ENCODE measurements around the gene DPY19L3. TPM values are rescaled to one million over a fixed set of nuclear protein-coding genes. Genes with fewer than 3 reads are reported as not detected.
"Not testable (repeated sequence)": the region's sequence is repeated elsewhere in the genome, so short reads cannot be mapped to it uniquely, and the experiment has no call there.

The DPY19L3 gene
- total and polyA plus RNA-seq, 2 donors (not counting 1 experiment from before 2014, with no cell fraction given): 18.8 to 24.2 TPM

DNA sequence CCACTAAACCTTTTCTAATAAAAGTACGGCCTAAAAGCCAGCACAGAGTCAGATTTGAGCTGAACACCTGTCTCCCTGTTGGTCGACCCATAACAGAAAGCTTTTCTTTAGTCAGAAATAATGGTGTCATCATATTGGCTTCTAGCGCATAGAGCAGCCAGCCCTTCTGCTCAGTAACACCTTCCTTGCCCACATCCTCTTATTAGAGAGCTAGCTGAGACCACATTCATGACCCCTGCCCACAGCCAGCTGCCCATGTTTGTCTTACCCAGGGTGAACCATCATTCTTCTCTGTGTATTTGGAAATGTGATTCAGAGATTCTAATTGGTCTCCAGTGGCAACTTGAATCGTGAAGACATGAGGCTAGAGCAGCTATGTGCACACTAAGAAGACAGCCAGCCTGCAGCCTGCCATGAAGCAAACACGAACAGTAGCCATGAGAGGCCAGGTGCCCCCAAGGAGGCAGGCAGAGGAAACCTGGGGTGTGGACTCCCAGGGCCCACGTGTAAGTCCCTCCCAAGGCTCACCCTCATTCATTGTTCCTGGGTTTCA lies 93.2 kb downstream of the DPY19L3 start:
- Histone ChIP-seq H3K9me3 (ENCODE audit: control insufficient read depth, insufficient read depth, low read depth, low read length) (no peaks in the 10 kb centered on the region), H4K20me1 (ENCODE audit: control insufficient read depth, extremely low read depth, insufficient read depth, low read length) (no peaks in the 10 kb centered on the region), H3K4me1 (ENCODE audit: control insufficient read depth, extremely low read depth, insufficient read depth, low read length) (no peaks in the 10 kb centered on the region), H3K36me3 (ENCODE audit: control insufficient read depth, insufficient read depth, low read length) (no peaks in the 10 kb centered on the region), H3K79me2 (ENCODE audit: control insufficient read depth, insufficient read depth, low read length) (no peaks in the 10 kb centered on the region), H3K27ac (ENCODE audit: insufficient read depth, low read length) (no peak overlapping the region), H3K4me3 (replicated peaks in 1 of 4; ENCODE audit: control extremely low read depth in 1 of 4, insufficient read depth in 1 of 4, low read depth in 3 of 4, low read length in 4 of 4) (no peak overlapping the region), H3K4me2 (ENCODE audit: extremely low read depth, insufficient read depth, low read length) (no peak overlapping the region), H3K27me3 (ENCODE audit: control insufficient read depth, insufficient read depth, low read length) (no peaks in the 10 kb centered on the region), H3K9ac (ENCODE audit: insufficient read depth, low read length) (no peak overlapping the region), H2AFZ (ENCODE audit: low read length) (no peak overlapping the region)
- peak in 1 of 2 donors; percentile 2 for DNase-seq (ENCODE audit: low read depth in 2 of 2)
- no peak for TF ChIP-seq EZH2 (IDR thresholded peaks at IDR 0.05; ENCODE audit: low read length, missing control alignments)
- TF ChIP-seq, protein P1, sequence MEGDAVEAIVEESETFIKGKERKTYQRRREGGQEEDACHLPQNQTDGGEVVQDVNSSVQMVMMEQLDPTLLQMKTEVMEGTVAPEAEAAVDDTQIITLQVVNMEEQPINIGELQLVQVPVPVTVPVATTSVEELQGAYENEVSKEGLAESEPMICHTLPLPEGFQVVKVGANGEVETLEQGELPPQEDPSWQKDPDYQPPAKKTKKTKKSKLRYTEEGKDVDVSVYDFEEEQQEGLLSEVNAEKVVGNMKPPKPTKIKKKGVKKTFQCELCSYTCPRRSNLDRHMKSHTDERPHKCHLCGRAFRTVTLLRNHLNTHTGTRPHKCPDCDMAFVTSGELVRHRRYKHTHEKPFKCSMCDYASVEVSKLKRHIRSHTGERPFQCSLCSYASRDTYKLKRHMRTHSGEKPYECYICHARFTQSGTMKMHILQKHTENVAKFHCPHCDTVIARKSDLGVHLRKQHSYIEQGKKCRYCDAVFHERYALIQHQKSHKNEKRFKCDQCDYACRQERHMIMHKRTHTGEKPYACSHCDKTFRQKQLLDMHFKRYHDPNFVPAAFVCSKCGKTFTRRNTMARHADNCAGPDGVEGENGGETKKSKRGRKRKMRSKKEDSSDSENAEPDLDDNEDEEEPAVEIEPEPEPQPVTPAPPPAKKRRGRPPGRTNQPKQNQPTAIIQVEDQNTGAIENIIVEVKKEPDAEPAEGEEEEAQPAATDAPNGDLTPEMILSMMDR (conservative IDR thresholded peaks at IDR 0.05 in 1 of 2, IDR thresholded peaks at IDR 0.05 in 1 of 2; ENCODE audit: low read depth in 1 of 2, low read length in 2 of 2): no peak

DNA sequence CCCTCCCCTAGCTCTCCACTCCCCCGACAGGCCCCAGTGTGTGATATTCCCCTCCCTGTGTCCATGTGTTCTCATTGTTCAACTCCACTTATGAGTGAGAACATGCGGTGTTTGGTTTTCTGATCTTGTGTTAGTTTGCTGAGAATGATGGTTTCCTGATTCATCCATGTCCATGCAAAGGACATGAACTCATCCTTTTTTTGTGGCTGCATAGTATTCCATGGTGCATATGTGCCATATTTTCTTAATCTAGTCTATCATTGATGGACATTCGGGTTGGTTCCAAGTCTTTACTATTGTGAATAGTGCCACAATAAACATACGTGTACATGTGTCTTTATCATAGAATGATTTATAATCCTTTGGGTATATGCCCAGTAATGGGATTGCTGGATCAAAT lies 106.9 kb downstream of the DPY19L3 start:
- H3K4me1 ChIP-seq (ENCODE audit: control insufficient read depth, extremely low read depth, insufficient read depth, low read length); H3K4me2 ChIP-seq (ENCODE audit: extremely low read depth, insufficient read depth, low read length); H3K79me2 ChIP-seq (ENCODE audit: control insufficient read depth, insufficient read depth, low read length); H4K20me1 ChIP-seq (ENCODE audit: control insufficient read depth, extremely low read depth, insufficient read depth, low read length); H3K4me3 ChIP-seq (replicated peaks in 1 of 4; ENCODE audit: control extremely low read depth in 1 of 4, insufficient read depth in 1 of 4, low read depth in 3 of 4, low read length in 4 of 4); H3K36me3 ChIP-seq (ENCODE audit: control insufficient read depth, insufficient read depth, low read length); H3K9ac ChIP-seq (ENCODE audit: insufficient read depth, low read length); DNase-seq (ENCODE audit: low read depth in 2 of 2); H2AFZ ChIP-seq (ENCODE audit: low read length); H3K27me3 ChIP-seq (ENCODE audit: control insufficient read depth, insufficient read depth, low read length); H3K27ac ChIP-seq (ENCODE audit: insufficient read depth, low read length); H3K9me3 ChIP-seq (ENCODE audit: control insufficient read depth, insufficient read depth, low read depth, low read length): not testable (repeated sequence)

- H4K20me1 ChIP-seq (ENCODE audit: control insufficient read depth, extremely low read depth, insufficient read depth, low read length): no peaks in the 10 kb centered on the region
- H3K27me3 ChIP-seq (ENCODE audit: control insufficient read depth, insufficient read depth, low read length): no peaks in the 10 kb centered on the region
- TF ChIP-seq EZH2 (IDR thresholded peaks at IDR 0.05; ENCODE audit: low read length, missing control alignments): no peak
- TF ChIP-seq, protein P1 (conservative IDR thresholded peaks at IDR 0.05 in 1 of 2, IDR thresholded peaks at IDR 0.05 in 1 of 2; ENCODE audit: low read depth in 1 of 2, low read length in 2 of 2): no peak
- no peak overlapping the region for H3K9ac ChIP-seq (ENCODE audit: insufficient read depth, low read length)
- H3K27ac ChIP-seq (ENCODE audit: insufficient read depth, low read length): no peak overlapping the region
- no peak overlapping the region for H3K4me3 ChIP-seq (replicated peaks in 1 of 4; ENCODE audit: control extremely low read depth in 1 of 4, insufficient read depth in 1 of 4, low read depth in 3 of 4, low read length in 4 of 4)
- H3K79me2 ChIP-seq (ENCODE audit: control insufficient read depth, insufficient read depth, low read length): no peaks in the 10 kb centered on the region
- no peak overlapping the region for H2AFZ ChIP-seq (ENCODE audit: low read length)
- no peaks in the 10 kb centered on the region for H3K4me1 ChIP-seq (ENCODE audit: control insufficient read depth, extremely low read depth, insufficient read depth, low read length)
- no peaks in the 10 kb centered on the region for H3K36me3 ChIP-seq (ENCODE audit: control insufficient read depth, insufficient read depth, low read length)
- no peaks in the 10 kb centered on the region for H3K9me3 ChIP-seq (ENCODE audit: control insufficient read depth, insufficient read depth, low read depth, low read length)
- no peak for DNase-seq (ENCODE audit: low read depth in 2 of 2)
- H3K4me2 ChIP-seq (ENCODE audit: extremely low read depth, insufficient read depth, low read length): no peak overlapping the region
Measured at GRCh38 chr19:32519023-32519422, 113.5 kb downstream of the DPY19L3 start.

All from fibroblast of lung (primary cell).